GM18951 (cell line): Measurements from ENCODE around the gene TMEM213.

Experiments used
- POLR2A ChIP-seq: IDR thresholded peaks from 4 replicates; pipeline ENCODE4 v1.6.1; 2011; ENCODE audit warnings: mild to moderate bottlenecking; ENCODE audit not compliant: insufficient read length, insufficient read depth; ENCODE audit errors: extremely low read depth
- in situ Hi-C: fragments of 300-500 bp; cut with MboI; formaldehyde crosslinking; loops from one replicate; pipeline ENCODE4 v1.12.0; 2022; ENCODE audit warnings: low sequenced_read_pairs, mixed read lengths, inconsistent platforms; ENCODE audit not compliant: unreplicated experiment

The TMEM213 gene

GRCh38 chr7:138880881-138881578 lies 83.2 kb downstream of the TMEM213 start:
- in situ Hi-C loops, result no loop called here
- TF ChIP-seq POLR2A, result no peak

- no peak for TF ChIP-seq POLR2A
- in situ Hi-C loops, result no loop called here
Observed at GRCh38 chr7:138881579-138882188, 83.9 kb downstream of the TMEM213 start.

GRCh38 chr7:138882249-138882648 lies 84.5 kb downstream of the TMEM213 start:
- in situ Hi-C loops, result no loop called here
- no peak for TF ChIP-seq POLR2A

GRCh38 chr7:138885383-138886147 lies 87.8 kb downstream of the TMEM213 start:
- TF ChIP-seq POLR2A, result no peak
- in situ Hi-C loops, result no loop called here

GRCh38 chr7:138886501-138886917 lies 88.7 kb downstream of the TMEM213 start:
- TF ChIP-seq POLR2A, result no peak
- in situ Hi-C loops, result no loop called here

- no peak for TF ChIP-seq POLR2A
- in situ Hi-C loops, result no loop called here
Observed at GRCh38 chr7:138887085-138887710, 89.4 kb downstream of the TMEM213 start.
